Psoas muscle (tissue), 8 donors: ENCODE measurements around the gene TBRG1. TPM values are rescaled to one million over a fixed set of nuclear protein-coding genes. Genes with fewer than 3 reads are reported as not detected.

Experiments
- ATAC-seq, 4 donors: fragments of 200-7000 bp; cut with Tn5 transposase; one replicate each; pipeline ENCODE4 v1.9.1; 2020; ENCODE audit warnings: moderate library complexity in 3 of 4, mild to moderate bottlenecking in 2 of 4
- DNase-seq, 2 donors: peaks; one replicate each; pipeline ENCODE4 v3.0.0-alpha.2; 2020
- H3K27ac ChIP-seq: fragments of 200-600 bp; one replicate; pipeline ENCODE4 v1.8.0; 2022
- H3K27me3 ChIP-seq, 3 donors: fragments of 200-600 bp in 1 of 3; one replicate each; pipeline versions ENCODE4 v1.6.1 to v1.8.0; 2013 to 2022; ENCODE audit warnings: low read length in 2 of 3, mild to moderate bottlenecking in 2 of 3, moderate library complexity in 1 of 3; ENCODE audit not compliant: insufficient read depth in 3 of 3
- H3K36me3 ChIP-seq, 2 donors: fragments of 200-600 bp in 1 of 2; one replicate each; pipeline versions ENCODE4 v1.6.1 to v1.8.0; 2013 to 2022; ENCODE audit warnings: low read depth in 1 of 2, mild to moderate bottlenecking in 1 of 2, moderate library complexity in 1 of 2; ENCODE audit not compliant: insufficient read depth in 1 of 2
- H3K4me1 ChIP-seq: fragments of 200-600 bp; one replicate; pipeline ENCODE4 v1.8.0; 2022
- H3K4me3 ChIP-seq: fragments of 200-600 bp; one replicate; pipeline ENCODE4 v1.8.0; 2022; ENCODE audit warnings: mild to moderate bottlenecking
- H3K9me3 ChIP-seq: fragments of 200-600 bp; one replicate; pipeline ENCODE4 v1.8.0; 2022
- WGBS, 3 donors: extraction: QIAGEN DNeasy Blood & Tissue Kit; methylation state at CpG; one replicate each; pipeline versions ENCODE4 v1.1.6 to v1.1.7; 2013; 5-methylcytosine and 5-hydroxymethylcytosine counted together
- intact Hi-C, 2 donors: fragments of 100-400 bp; cut with DNase I; formaldehyde crosslinking; loops; one replicate each; pipeline versions ENCODE4 v1.11.0 to v1.14.2; 2022
- polyA plus RNA-seq, 3 donors: library from polyadenylated mRNA; stranded (reverse); fragments of 200-250 nt; gene quantifications; one replicate each; pipeline ENCODE4 v1.2.3, GENCODE V29; 2013
- total RNA-seq, 4 donors: library from RNA; stranded (reverse); fragmentation: NEBNext Ultra II Directional in 2 of 4; extraction: Animal tissue kit (Norgen Biotek cat#: 25700) in 2 of 4; gene quantifications; one replicate each; pipeline versions ENCODE4 v1.2.1 to v1.2.4, GENCODE V29; 2021 to 2023
- TF ChIP-seq, protein P1 (sequence below): fragments of 200-600 bp; IDR thresholded peaks from one replicate; pipeline ENCODE4 v1.8.0; 2022; ENCODE audit warnings: antibody characterized with exemption
- donor health status: healthy with polysubstance abuse.
- donor health status: DM: no; HTN: no; CAD: no; lungs with moderate emphysema.
- donor health status: Bipolar disorder and iron deficiency.
- donor health status: healthy.
- donor health status: DM: yes; HTN: yes; CAD: no.
- donor health status: DM: no; HTN: no; CAD: no.
- donor health status: DM: no; HTN: no; CAD: no.
- donor health status: DM: yes; HTN: yes; CAD: no.

The TBRG1 gene
- total and polyA plus RNA-seq, 7 donors = 24.2 to 99.3 (median 30.5) TPM

DNA sequence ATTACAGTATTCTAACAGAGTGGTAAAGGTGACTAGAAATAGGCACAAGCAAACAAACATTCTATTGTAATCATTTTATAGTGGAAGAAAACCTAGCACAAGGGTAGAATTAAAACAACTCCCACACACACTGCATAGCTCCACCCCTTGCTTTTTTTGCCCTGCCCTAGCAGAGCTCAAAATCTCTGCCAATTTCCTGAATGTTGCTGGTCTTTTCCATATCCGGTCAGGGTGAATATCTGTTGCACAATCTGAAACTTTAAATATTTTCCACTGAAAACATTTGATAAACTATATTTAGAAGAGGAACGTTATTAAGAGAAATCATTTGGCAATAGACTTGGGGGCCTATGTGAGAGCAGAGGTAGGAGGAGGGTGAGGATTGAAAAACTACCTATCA is 53.7 kb downstream of the TBRG1 start:
- TF ChIP-seq, protein P1, sequence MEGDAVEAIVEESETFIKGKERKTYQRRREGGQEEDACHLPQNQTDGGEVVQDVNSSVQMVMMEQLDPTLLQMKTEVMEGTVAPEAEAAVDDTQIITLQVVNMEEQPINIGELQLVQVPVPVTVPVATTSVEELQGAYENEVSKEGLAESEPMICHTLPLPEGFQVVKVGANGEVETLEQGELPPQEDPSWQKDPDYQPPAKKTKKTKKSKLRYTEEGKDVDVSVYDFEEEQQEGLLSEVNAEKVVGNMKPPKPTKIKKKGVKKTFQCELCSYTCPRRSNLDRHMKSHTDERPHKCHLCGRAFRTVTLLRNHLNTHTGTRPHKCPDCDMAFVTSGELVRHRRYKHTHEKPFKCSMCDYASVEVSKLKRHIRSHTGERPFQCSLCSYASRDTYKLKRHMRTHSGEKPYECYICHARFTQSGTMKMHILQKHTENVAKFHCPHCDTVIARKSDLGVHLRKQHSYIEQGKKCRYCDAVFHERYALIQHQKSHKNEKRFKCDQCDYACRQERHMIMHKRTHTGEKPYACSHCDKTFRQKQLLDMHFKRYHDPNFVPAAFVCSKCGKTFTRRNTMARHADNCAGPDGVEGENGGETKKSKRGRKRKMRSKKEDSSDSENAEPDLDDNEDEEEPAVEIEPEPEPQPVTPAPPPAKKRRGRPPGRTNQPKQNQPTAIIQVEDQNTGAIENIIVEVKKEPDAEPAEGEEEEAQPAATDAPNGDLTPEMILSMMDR = no peak
- no peaks in the 10 kb centered on the region for H3K27me3 ChIP-seq
- no peaks in the 10 kb centered on the region for H3K36me3 ChIP-seq
- ATAC-seq (no peak), DNase-seq (no peak)
- 30 to 43% (median 31%) methylated on average over 2 of the region's 2 CpGs for WGBS, 3 donors
- H3K27ac ChIP-seq = no peak overlapping the region
- peaks cover 14% of the 10 kb centered on the region for H3K4me1 ChIP-seq
- intact Hi-C loops = loop anchor here in 1 of 2 donors (5.0 kb wide), 1 partner anchor 46 kb away; no protein-coding TSS in a partner anchor
- no peak overlapping the region for H3K4me3 ChIP-seq
- H3K9me3 ChIP-seq = no peaks in the 10 kb centered on the region

DNA sequence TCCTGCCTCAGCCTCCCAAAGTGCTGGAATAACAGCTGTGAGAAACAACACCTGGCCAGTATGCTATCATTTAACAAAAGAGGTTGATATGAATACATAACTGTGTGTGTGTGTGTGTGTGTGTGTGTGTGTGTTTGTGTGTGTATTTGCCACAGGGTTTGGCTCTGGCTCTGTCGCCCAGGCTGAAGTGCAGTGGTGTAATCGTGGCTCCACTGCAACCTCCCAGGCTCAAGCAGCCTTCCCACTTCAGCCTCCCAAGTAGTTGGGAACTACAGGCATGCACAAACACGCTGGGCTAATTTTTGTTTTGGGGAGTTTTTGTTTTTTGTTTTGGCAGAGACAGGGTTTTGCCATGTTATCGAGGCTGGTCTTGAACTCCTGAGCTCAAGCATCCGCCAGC is 55.8 kb downstream of the TBRG1 start:
- TF ChIP-seq, protein P1 = no peak
- WGBS, 3 donors = 85 to 88% (median 86%) methylated on average over 5 of the region's 5 CpGs
- intact Hi-C loops = loop anchor here in 1 of 2 donors (5.0 kb wide), 1 partner anchor 44 kb away; no protein-coding TSS in a partner anchor
- H3K4me1 ChIP-seq = peaks cover 8% of the 10 kb centered on the region
- ATAC-seq (no peak), DNase-seq (no peak)
- H3K36me3 ChIP-seq = no peaks in the 10 kb centered on the region
- no peaks in the 10 kb centered on the region for H3K27me3 ChIP-seq
- H3K4me3 ChIP-seq = no peak overlapping the region
- no peak overlapping the region for H3K27ac ChIP-seq
- peaks cover 13% of the 10 kb centered on the region for H3K9me3 ChIP-seq

DNA sequence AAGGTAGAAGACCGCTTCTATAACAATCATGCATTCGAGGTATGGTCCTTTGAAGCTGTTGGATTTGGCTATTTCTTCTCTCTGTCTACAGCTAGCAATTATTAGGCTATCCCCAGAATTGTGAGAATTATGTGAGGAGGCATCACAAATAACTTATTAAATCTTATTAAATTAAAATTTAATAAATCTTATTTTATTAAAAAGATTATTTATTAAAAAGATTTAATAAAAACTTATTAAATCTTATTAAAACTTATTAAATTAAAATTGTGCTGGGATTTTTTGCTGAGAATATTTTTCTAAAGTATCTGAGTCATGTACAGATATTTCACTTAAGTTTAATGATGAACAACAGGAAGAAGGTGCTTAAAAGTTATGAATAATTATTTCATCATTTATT is 58.8 kb downstream of the TBRG1 start:
- H3K27me3 ChIP-seq = no peaks in the 10 kb centered on the region
- ATAC-seq = no peak
- DNase-seq = no peak
- no peaks in the 10 kb centered on the region for H3K4me1 ChIP-seq
- H3K9me3 ChIP-seq = peaks cover 18% of the 10 kb centered on the region
- no peak overlapping the region for H3K4me3 ChIP-seq
- H3K36me3 ChIP-seq = no peaks in the 10 kb centered on the region
- TF ChIP-seq, protein P1 = no peak
- intact Hi-C loops = no loop called here
- H3K27ac ChIP-seq = no peak overlapping the region
- 91 to 95% (median 95%) methylated on average over 2 of the region's 2 CpGs for WGBS, 3 donors

DNA sequence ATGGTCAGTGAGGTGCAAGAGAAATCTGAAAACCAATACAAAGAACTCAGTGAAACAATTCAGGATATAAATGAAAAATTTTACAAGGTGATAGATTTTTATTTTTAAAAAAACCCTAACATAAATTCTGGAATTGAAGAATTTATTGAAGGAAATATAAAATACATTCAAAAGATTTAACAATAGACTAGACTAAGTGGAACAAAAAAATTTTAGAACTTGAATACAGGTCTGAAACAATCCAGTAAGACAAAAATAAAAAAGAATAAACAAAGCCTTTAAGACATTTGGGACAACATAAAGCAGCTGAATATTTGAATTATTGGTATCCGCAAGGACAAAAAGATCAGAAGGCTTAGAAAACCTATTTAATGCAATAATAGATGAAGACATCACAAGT is 59.8 kb downstream of the TBRG1 start:
- Histone ChIP-seq H3K4me3 (no peak overlapping the region), H3K27ac (no peak overlapping the region)
- 100% methylated on average over 1 of the region's 1 CpG for WGBS, 3 donors

More for the DNA sequence above, 59.8 kb downstream of the TBRG1 start:
- DNase-seq (no peak), ATAC-seq (no peak)
- Histone ChIP-seq H3K9me3 (peaks cover 18% of the 10 kb centered on the region), H3K36me3 (no peaks in the 10 kb centered on the region), H3K27me3 (no peaks in the 10 kb centered on the region), H3K4me1 (no peaks in the 10 kb centered on the region)
- TF ChIP-seq, protein P1 = no peak
- intact Hi-C loops = no loop called here

Other genes starting within 250 kb of the TBRG1 start
- not detected for gene OR8B2, start 238.4 kb upstream of the TBRG1 start, total RNA-seq
- gene OR8B2, start 238.4 kb upstream of the TBRG1 start, polyA plus RNA-seq = not detected
- not detected for gene OR8B3, start 223.8 kb upstream of the TBRG1 start, total RNA-seq
- not detected for gene OR8B3, start 223.8 kb upstream of the TBRG1 start, polyA plus RNA-seq
- not detected for gene OR8B4, start 198.0 kb upstream of the TBRG1 start, total RNA-seq
- gene OR8B4, start 198.0 kb upstream of the TBRG1 start, polyA plus RNA-seq = not detected
- gene OR8B8, start 177.2 kb upstream of the TBRG1 start, total RNA-seq = not detected
- not detected for gene OR8B8, start 177.2 kb upstream of the TBRG1 start, polyA plus RNA-seq
- gene OR8B12, start 79.2 kb upstream of the TBRG1 start, total RNA-seq = not detected
- not detected for gene OR8B12, start 79.2 kb upstream of the TBRG1 start, polyA plus RNA-seq
- not detected for gene OR8A1, start 52.9 kb upstream of the TBRG1 start, total RNA-seq
- not detected for gene OR8A1, start 52.9 kb upstream of the TBRG1 start, polyA plus RNA-seq
- gene PANX3, start 11.4 kb upstream of the TBRG1 start, total RNA-seq = not detected
- gene PANX3, start 11.4 kb upstream of the TBRG1 start, polyA plus RNA-seq = not detected
- 10 to 100 TPM; 15.7 to 21.8 (median 19.1) TPM for gene SIAE, start 50.9 kb downstream of the TBRG1 start, total RNA-seq
- 10 to 100 TPM in 2 of 3 donors, 1 to 10 TPM in 1; 9.1 to 15.7 (median 12.8) TPM for gene SIAE, start 50.9 kb downstream of the TBRG1 start, polyA plus RNA-seq
- gene SPA17, start 51.0 kb downstream of the TBRG1 start, total RNA-seq = 1 to 10 TPM in 1 of 4 donors, under 1 TPM in 3; 0.32 to 1.1 (median 0.73) TPM
- gene SPA17, start 51.0 kb downstream of the TBRG1 start, polyA plus RNA-seq = 1 to 10 TPM in 2 of 3 donors, under 1 TPM in 1; 0.87 to 3.6 (median 2.8) TPM
- 1 to 10 TPM in 2 of 4 donors, under 1 TPM in 2; 0.89 to 2.1 (median 1.2) TPM for gene NRGN, start 117.1 kb downstream of the TBRG1 start, total RNA-seq
- gene NRGN, start 117.1 kb downstream of the TBRG1 start, polyA plus RNA-seq = 1 to 10 TPM in 2 of 3 donors, under 1 TPM in 1; 0.69 to 1.7 (median 1.0) TPM
- under 1 TPM; 0.30 to 0.58 (median 0.37) TPM for gene VSIG2, start 129.4 kb downstream of the TBRG1 start, total RNA-seq
- gene VSIG2, start 129.4 kb downstream of the TBRG1 start, polyA plus RNA-seq = under 1 TPM; 0.15 to 0.36 (median 0.17) TPM
- 10 to 100 TPM; 20.1 to 35.5 (median 28.8) TPM for gene ESAM, start 139.4 kb downstream of the TBRG1 start, total RNA-seq
- gene ESAM, start 139.4 kb downstream of the TBRG1 start, polyA plus RNA-seq = 10 to 100 TPM; 18.4 to 37.2 (median 26.2) TPM
- 1 to 10 TPM; 3.0 to 4.5 (median 4.1) TPM for gene MSANTD2, start 177.5 kb downstream of the TBRG1 start, total RNA-seq
- gene MSANTD2, start 177.5 kb downstream of the TBRG1 start, polyA plus RNA-seq = 1 to 10 TPM; 2.8 to 5.4 (median 4.0) TPM
- gene ROBO3, start 242.6 kb downstream of the TBRG1 start, total RNA-seq = 1 to 10 TPM; 1.7 to 3.2 (median 2.3) TPM
- 1 to 10 TPM; 2.9 to 3.6 (median 3.3) TPM for gene ROBO3, start 242.6 kb downstream of the TBRG1 start, polyA plus RNA-seq